ENCODE measurements around the gene CTDSP1.

Gene CTDSP1

DNA sequence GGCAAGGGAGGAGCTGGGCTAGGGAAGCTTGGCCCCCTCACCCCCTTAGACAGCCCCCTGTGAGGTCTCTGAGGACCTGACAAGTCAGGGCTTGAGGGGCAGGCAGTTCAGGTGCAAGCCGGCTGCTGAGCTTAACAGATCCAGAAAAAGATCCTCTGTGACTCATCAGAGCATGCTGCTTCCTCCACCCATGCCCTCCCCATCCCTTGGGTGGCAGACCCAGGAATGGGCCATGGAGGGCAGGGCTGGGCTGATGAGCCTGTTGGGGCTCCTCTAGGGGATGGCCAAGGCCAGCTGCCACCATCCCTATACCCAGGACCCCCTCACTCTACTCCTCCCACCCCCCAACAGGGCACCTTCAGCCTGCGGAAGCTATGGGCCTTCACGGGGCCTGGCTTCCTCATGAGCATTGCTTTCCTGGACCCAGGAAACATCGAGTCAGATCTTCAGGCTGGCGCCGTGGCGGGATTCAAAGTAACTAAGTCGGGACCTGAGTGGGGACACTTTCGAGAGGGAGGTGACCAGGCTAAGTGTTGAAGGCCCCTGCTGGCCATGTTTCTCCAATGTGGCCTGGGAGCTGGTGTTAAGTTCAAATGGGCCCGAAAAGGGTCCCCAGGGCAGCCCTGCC is 15.7 kb upstream of the CTDSP1 start:
- peak; percentile 66 for DNase-seq

GRCh38 chr2:218384975-218385374 is 14.7 kb upstream of the CTDSP1 start:
- DNase-seq = no peak

DNA sequence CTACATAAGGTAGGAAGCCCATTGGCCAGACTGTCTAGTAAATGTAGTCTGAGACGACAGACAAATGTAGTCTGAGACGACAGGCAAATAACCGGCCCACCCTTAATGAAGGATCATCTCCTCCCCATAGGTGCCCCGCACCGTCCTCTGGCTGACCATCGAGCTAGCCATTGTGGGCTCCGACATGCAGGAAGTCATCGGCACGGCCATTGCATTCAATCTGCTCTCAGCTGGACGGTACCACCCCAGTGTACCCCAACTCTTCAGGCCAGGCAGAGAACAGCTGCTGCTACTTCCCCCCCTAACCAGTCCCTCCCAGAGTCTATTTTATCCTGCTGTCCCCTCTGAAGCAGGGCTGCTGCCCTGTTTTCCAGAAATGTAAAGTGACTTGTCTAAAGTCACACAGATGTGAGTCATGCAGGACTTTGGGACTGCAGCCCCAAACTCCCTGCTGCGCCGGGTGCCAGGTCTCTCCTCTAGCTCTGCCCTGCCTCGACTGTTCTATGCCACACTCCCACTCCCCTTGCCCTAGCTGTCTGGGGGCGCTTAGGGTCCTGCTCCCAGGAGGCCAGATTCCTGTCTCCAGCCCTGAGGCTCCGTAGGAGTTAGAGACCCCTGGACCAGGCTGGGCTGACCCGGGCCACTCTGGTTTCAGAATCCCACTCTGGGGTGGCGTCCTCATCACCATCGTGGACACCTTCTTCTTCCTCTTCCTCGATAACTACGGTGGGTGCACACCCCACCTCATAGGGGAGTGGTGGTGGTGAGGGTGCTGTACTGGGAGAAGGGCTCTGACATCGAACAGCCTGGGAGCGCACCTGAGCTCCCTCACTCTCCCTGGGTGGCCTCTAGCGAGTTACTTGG is 12.9 kb upstream of the CTDSP1 start:
- DNase-seq = peak; percentile 51

DNA sequence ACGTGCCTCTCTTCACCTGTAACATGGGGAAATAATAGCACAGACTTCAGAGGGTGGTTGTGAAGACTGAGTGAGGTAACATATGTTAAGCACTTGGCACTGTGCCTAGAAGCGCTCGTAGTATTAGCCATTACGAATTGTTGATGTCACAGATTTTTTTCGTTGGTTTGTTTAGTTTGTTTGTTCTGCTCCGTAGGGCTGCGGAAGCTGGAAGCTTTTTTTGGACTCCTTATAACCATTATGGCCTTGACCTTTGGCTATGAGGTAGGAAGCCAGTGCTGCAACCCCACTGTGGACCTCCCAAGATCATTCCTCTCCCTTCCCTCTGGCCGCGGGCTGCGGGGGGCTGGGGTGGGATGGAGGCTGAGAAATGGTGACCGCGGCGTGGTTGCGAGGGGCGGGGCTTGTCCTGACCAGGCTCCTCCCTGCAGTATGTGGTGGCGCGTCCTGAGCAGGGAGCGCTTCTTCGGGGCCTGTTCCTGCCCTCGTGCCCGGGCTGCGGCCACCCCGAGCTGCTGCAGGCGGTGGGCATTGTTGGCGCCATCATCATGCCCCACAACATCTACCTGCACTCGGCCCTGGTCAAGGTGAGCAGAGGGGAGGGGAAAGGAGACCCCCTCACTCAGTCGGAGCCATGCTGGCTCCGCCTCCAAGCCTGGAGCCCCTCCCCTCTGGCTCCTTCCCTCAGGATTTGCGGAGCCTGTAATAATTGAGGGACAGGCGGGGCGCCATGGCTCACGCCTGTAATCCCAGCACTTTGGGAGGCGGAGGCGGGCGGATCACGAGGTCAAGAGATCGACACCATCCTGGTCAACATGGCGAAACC is 12.1 kb upstream of the CTDSP1 start:
- peak; percentile 82 for DNase-seq

GRCh38 chr2:218389333-218390150 is 10.1 kb upstream of the CTDSP1 start:
- DNase-seq = no peak

DNA sequence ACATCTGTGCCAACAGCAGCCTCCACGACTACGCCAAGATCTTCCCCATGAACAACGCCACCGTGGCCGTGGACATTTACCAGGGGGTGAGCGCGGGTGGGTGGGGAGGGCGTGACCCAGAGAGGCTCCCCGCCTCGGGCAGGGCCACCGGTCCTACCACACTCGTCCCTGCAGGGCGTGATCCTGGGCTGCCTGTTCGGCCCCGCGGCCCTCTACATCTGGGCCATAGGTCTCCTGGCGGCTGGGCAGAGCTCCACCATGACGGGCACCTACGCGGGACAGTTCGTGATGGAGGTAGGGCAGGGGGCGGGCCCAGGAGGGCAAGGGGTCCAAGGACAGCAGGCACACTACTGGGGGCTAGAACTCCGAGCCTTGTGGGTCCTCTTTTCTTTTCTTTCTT is 8.5 kb upstream of the CTDSP1 start:
- DNase-seq = no peak

DNA sequence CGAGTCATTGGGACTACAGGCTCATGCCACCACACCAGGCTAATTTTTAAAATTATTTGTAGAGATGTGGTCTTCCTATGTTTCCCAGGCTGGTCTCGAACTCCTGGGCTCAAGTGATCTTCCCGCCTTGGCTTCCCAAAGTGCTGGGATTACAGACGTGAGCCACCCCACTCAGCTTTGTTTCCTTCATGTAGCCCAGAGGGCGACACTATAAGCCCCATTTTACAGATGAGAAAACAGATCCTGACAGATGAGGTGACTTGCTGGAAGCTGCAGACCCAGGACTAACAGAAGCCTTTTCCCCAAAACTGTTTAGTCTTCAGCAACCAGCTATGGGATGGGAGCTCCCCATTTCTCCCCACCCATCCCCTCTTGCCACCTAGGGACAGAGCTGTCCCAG is 7.2 kb upstream of the CTDSP1 start:
- DNase-seq = no peak

DNA sequence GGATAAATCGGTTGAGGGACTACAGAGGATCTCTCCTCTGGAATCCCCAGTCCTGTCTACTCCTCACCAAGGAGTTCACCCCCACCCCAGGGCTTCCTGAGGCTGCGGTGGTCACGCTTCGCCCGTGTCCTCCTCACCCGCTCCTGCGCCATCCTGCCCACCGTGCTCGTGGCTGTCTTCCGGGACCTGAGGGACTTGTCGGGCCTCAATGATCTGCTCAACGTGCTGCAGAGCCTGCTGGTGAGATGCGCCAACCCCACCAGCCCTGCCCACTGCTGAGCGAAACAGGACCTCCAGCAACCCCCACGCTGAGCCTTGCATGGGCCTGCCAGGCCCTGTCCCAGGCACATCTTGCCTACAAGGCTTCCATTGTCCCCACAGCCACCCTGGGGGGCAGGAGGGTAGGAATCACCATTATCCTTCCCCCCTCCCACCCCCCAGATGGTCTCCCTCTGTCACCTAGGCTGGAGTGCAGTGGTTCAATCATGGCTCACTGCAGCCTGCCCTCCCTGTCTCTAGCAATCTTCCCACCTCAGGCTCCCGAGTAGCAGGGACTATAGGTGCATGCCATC is 6.7 kb upstream of the CTDSP1 start:
- DNase-seq = no peak

- DNase-seq = peak; percentile 56
Measured at GRCh38 chr2:218393750-218394290, 5.8 kb upstream of the CTDSP1 start.

GRCh38 chr2:218394298-218395089 is 5.2 kb upstream of the CTDSP1 start:
- DNase-seq = no peak

- no peak for DNase-seq
Measured at GRCh38 chr2:218395090-218395444, 4.6 kb upstream of the CTDSP1 start.

DNA sequence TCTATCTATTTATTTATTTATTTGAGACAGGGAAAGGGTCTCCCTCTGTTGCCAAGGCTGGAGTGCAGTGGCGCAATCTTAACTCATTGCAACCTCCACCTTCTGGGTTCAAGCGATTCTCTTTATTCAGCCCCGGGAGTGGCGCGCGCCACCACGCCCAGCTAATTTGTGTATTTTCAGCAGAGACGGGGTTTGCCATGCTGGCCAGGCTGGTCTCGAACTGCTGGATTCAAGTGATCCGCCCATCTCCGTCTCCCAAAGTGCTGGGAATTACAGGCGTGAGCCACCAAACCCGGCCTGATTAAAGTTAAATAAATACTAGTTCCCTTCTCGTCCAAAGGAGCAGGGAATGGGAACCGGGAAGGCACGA is 4.2 kb upstream of the CTDSP1 start:
- no peak for DNase-seq

- peak; percentile 90 for DNase-seq
Measured at GRCh38 chr2:218395826-218396687, 3.6 kb upstream of the CTDSP1 start.

DNA sequence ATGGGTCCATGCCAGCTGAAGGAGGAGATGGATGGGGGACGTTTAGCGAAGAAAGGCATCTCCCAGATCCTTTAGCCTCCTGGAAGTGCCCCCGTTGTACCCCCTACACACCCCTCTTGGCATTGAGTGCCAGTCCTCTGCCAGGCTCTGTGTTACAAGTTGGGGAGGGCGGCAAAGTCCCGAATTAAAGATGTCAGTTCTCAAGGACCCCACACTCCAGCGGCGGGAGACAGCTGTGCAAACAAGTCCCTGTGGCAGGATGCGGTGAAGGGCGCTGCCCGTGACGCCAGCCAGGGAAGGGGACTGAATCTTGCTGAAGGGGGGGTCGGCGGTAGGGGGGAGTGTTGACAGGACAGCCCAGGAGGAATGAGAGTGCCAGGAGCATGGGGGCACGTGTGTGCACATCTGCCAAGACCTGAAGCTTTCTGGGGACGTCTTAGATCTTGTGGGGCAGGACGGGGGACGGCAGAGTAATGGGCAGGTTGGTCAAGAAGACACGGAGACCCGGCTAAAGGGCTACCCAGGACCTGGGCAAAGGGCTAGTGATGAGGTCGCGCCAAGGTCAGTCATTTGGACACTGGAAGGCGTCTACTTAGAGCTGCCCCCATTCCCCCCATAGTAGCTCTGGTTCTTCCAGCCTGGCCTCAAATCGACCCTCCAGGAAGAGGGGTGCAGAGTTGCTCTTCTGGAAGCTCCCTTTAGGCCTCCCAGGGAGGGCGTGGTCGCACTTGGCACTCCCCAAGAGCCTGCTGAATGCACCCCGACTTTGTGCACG is 2.8 kb upstream of the CTDSP1 start:
- peak; percentile 43 for DNase-seq

GRCh38 chr2:218397463-218397819 is 2.2 kb upstream of the CTDSP1 start:
- DNase-seq = no peak

- peak; percentile 62 for DNase-seq
Measured at GRCh38 chr2:218397820-218398436, 1.7 kb upstream of the CTDSP1 start.

DNA sequence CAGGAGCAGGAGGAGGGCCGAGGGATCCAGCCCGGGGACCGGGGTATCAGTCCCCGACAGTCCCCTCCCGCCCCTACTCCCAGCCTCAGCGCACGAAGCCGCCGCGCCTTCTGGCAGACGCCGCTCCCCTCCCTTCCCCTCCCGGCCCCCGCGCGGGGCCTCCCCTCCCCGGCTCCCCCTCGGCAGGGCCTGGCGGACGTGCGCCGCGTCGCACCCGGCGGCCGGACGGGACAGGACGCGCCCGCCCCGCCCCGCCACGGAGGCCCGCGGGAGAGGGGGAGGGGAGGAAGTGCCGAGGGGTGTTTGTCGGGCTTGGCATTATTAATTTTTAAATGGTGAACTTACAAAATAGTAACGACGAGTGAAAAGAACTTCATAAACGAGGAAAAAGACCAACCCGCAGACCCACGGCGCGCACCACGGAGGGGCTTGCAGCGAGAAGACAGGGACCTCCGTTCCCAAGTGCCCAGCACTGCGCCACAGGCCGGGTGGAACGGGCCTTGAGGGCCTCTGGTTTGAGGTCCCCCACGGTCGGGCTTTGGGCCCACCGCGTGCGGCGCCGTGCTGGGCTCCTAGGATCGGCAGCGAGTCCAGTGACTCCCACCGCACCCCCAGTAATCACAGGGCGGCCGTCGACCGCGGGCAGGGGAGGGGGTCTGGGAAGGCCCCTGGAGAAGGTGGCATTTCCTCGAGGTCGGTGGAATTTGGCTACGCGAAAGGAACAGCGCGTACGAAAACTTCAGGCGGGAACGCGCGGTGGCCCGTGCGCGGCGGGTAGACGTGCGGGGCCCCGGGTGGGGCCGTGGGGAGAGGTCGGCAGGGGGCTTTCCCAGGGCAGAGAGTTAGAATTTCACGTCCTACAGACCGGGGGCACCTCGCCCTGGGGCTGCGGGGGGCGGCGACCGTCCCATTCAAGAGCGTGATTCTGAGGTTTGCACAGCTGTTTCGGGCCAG is 954 bp upstream of the CTDSP1 start:
- peak; percentile 81 for DNase-seq
